ENCODE measurements around the gene RGS7.

DNA sequence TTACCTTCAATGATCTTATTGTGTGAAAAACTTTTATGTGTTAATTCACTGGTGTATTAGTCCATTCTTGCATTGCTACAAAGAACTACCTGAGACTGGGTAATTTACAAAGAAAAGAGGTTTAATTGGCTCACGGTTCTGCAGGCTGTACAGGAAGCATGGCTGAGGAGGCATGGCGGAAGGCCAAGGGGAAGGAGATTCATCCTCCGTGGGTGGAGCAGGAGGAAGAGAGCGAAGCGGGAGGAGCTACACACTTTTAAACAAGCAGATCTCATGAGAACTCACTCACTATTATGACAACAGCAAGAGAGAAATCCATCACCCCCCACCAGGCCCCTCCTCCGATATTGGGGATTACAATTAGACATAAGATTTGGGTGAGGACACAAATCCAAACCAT is 44.2 kb upstream of the RGS7 start:
- TF ChIP-seq, protein P1, sequence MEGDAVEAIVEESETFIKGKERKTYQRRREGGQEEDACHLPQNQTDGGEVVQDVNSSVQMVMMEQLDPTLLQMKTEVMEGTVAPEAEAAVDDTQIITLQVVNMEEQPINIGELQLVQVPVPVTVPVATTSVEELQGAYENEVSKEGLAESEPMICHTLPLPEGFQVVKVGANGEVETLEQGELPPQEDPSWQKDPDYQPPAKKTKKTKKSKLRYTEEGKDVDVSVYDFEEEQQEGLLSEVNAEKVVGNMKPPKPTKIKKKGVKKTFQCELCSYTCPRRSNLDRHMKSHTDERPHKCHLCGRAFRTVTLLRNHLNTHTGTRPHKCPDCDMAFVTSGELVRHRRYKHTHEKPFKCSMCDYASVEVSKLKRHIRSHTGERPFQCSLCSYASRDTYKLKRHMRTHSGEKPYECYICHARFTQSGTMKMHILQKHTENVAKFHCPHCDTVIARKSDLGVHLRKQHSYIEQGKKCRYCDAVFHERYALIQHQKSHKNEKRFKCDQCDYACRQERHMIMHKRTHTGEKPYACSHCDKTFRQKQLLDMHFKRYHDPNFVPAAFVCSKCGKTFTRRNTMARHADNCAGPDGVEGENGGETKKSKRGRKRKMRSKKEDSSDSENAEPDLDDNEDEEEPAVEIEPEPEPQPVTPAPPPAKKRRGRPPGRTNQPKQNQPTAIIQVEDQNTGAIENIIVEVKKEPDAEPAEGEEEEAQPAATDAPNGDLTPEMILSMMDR (IDR thresholded peaks at IDR 0.05), result no peak
- no peak for TF ChIP-seq POLR2A (IDR thresholded peaks at IDR 0.05; ENCODE audit: low read depth)
- no peak for TF ChIP-seq POLR2AphosphoS5 (IDR thresholded peaks at IDR 0.05)

All from esophagus muscularis mucosa (tissue), 3 donors.